ENCODE measurements around the gene KLKB1. TPM values are rescaled to one million over a fixed set of nuclear protein-coding genes. Genes with fewer than 3 reads are reported as not detected.

KLKB1 gene
- total RNA-seq, 1 donor from 2014 or later = 0.58 TPM

DNA sequence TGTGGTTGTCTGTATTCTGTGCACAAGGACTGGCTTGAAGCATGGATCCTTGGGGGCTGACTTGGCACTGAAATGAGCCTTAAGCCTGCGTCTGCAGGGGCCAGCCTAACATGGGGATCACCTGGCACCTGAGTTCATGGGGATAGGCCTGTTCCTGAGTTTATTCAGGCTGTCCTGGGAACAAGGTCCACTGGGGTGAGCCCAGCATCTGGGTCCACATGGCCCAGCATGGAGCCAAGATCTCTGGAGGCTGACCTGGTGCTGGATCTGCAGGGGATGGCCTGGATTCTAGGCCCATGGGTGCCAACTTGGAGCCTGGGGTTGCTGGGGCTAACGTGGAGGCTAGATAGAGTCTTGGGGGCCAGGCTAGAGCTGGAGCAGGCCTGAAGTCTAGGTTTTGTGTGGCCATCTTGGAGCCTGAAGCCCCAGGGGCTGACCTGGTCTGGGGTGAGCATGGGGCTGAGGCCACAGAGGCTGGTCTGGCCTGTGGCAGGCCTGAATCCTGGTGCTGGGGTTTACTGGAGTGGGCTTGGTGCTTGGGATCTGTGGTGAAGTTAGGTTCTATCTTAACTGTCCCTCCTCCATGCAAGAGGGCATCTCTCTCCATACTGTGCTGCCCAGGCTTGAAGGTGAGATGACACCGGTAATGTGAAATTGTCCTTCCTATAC is 652 bp upstream of the KLKB1 start:
- H3K36me3 ChIP-seq (ENCODE audit: control insufficient read depth, insufficient read depth, low read length) = no peaks in the 10 kb centered on the region
- TF ChIP-seq, protein P1, sequence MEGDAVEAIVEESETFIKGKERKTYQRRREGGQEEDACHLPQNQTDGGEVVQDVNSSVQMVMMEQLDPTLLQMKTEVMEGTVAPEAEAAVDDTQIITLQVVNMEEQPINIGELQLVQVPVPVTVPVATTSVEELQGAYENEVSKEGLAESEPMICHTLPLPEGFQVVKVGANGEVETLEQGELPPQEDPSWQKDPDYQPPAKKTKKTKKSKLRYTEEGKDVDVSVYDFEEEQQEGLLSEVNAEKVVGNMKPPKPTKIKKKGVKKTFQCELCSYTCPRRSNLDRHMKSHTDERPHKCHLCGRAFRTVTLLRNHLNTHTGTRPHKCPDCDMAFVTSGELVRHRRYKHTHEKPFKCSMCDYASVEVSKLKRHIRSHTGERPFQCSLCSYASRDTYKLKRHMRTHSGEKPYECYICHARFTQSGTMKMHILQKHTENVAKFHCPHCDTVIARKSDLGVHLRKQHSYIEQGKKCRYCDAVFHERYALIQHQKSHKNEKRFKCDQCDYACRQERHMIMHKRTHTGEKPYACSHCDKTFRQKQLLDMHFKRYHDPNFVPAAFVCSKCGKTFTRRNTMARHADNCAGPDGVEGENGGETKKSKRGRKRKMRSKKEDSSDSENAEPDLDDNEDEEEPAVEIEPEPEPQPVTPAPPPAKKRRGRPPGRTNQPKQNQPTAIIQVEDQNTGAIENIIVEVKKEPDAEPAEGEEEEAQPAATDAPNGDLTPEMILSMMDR (IDR thresholded peaks at IDR 0.05; ENCODE audit: insufficient read depth, low read length, poor library complexity, severe bottlenecking) = no peak
- no peak overlapping the region for H3K4me3 ChIP-seq (ENCODE audit: low read depth, low read length)
- H3K27me3 ChIP-seq (ENCODE audit: control insufficient read depth, insufficient read depth, low read length) = no peaks in the 10 kb centered on the region
- DNase-seq (ENCODE audit: low read depth) = no peak

DNA sequence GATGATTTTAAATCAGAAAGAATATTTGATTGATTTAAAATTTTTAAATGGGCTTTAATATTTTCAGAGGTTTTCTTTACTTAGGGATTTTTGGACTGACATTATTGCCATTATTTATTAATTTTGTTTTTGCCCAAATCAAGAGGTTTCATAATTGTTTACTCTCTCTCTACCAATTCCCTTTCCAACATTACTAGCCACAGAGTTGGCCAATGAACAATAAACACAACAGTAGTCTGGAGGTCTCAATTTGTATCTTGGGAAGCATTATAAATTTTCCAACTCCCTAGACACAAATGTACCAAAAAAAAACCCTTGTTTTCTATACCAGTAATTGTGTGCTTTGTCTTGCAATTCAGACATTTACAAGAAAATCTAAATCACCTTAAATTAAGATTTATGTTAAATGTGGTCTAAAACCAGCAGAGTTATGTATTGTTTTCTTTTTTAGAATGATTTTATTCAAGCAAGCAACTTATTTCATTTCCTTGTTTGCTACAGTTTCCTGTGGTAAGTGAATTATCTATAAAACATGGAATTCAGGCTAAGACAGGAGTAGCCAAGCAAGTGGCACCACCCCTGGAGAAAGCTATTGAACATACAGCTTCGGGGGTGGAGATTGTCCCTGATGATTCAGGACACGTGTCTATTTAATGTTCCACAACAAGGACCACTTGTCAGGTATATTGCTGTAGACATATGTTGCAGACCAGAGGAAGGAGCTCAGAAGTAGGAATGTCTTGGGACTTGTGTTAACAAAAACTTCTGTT is 622 bp downstream of the KLKB1 start:
- no peak for DNase-seq (ENCODE audit: low read depth)

DNA sequence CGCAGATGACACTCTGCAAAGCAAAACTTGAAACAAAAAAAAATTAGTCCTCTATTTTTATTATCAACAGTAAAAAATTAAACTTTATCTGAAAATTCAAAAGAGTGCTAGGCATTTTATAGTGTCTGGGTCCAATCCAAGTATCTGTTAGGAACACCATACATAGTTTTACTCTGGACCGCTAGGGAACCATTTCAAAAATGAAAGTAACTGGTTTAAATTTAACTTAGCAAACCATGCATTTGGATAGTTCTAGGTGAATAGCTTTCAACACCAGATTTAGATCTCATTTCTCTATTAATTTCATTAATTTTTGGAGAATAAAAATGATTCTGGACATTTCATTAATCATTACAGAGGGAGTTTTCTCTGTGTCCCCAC is 1.2 kb downstream of the KLKB1 start:
- Histone ChIP-seq H3K4me3 (ENCODE audit: low read depth, low read length) (no peak overlapping the region), H3K27me3 (ENCODE audit: control insufficient read depth, insufficient read depth, low read length) (no peaks in the 10 kb centered on the region), H3K36me3 (ENCODE audit: control insufficient read depth, insufficient read depth, low read length) (no peaks in the 10 kb centered on the region)
- TF ChIP-seq, protein P1 (IDR thresholded peaks at IDR 0.05; ENCODE audit: insufficient read depth, low read length, poor library complexity, severe bottlenecking) = no peak
- DNase-seq (ENCODE audit: low read depth) = no peak

More for the DNA sequence above, 622 bp downstream of the KLKB1 start:
- Histone ChIP-seq H3K36me3 (ENCODE audit: control insufficient read depth, insufficient read depth, low read length) (no peaks in the 10 kb centered on the region), H3K27me3 (ENCODE audit: control insufficient read depth, insufficient read depth, low read length) (no peaks in the 10 kb centered on the region), H3K4me3 (ENCODE audit: low read depth, low read length) (no peak overlapping the region)
- TF ChIP-seq, protein P1 (IDR thresholded peaks at IDR 0.05; ENCODE audit: insufficient read depth, low read length, poor library complexity, severe bottlenecking) = no peak

DNA sequence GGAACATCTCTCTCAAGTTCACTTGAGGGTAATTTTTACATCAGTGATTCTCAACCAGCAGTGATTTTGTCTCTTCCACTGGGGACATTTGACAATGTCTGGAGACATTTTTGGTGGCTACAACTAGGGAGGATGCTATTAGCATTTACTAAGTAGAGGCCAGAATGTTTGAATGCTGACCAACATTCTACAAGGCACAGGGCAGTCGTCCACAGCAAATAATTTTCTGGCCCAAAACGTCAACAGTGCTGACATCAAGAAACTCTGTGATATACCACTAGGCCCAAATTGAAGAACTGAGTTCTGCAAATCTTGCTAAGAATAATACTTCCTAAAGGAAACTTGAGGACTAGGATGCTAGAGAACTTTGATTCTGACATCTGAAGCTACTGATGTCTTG is 7.1 kb downstream of the KLKB1 start:
- no peak for DNase-seq (ENCODE audit: low read depth)
- H3K27me3 ChIP-seq (ENCODE audit: control insufficient read depth, insufficient read depth, low read length) = no peaks in the 10 kb centered on the region
- TF ChIP-seq, protein P1 (IDR thresholded peaks at IDR 0.05; ENCODE audit: insufficient read depth, low read length, poor library complexity, severe bottlenecking) = no peak
- no peak overlapping the region for H3K4me3 ChIP-seq (ENCODE audit: low read depth, low read length)
- no peaks in the 10 kb centered on the region for H3K36me3 ChIP-seq (ENCODE audit: control insufficient read depth, insufficient read depth, low read length)

DNA sequence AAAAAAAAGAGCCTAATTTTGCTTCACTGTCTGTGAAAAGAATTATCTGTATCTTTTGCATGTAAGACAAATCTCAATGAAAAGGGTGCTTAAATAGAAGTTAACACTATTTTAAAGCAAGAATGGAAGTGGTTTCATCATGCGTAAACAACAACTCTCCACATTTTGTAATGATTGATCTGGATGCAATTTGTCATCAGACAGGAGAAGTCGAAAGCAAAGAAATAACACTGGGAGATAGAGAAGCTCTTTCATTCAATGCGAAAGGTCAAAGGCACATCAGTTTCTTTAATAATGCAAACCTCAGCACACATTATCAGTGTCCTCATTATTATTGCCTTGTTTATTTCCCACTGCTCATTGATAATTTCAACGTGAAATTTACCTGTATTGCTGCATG is 8.8 kb downstream of the KLKB1 start:
- DNase-seq (ENCODE audit: low read depth) = no peak
- TF ChIP-seq, protein P1 (IDR thresholded peaks at IDR 0.05; ENCODE audit: insufficient read depth, low read length, poor library complexity, severe bottlenecking) = no peak
- no peak overlapping the region for H3K4me3 ChIP-seq (ENCODE audit: low read depth, low read length)
- no peaks in the 10 kb centered on the region for H3K27me3 ChIP-seq (ENCODE audit: control insufficient read depth, insufficient read depth, low read length)
- no peaks in the 10 kb centered on the region for H3K36me3 ChIP-seq (ENCODE audit: control insufficient read depth, insufficient read depth, low read length)
